ENCODE results near the gene IKZF1.

The IKZF1 gene

GRCh38 chr7:50330696-50331095, 26.2 kb downstream of the IKZF1 start:
- TF ChIP-seq YY1 (IDR thresholded peaks at IDR 0.05; ENCODE audit: insufficient read depth, insufficient read length) (no peak), ZNF274 (IDR thresholded peaks at IDR 0.05; ENCODE audit: low read depth, low read length) (no peak), SUZ12 (IDR thresholded peaks at IDR 0.05; ENCODE audit: extremely low read depth, insufficient read depth, insufficient read length) (no peak)
- Histone ChIP-seq H3K36me3 (ENCODE audit: insufficient read depth, insufficient read length, low read length) (no peaks in the 10 kb centered on the region), H3K9ac (ENCODE audit: insufficient read length, low read depth) (no peak overlapping the region), H3K27me3 (ENCODE audit: insufficient read depth, insufficient read length) (no peaks in the 10 kb centered on the region), H3K4me1 (ENCODE audit: insufficient read depth, insufficient read length) (peaks cover 3% of the 10 kb centered on the region), H3K9me3 (ENCODE audit: insufficient read depth, low read length) (no peaks in the 10 kb centered on the region), H3K4me3 (ENCODE audit: insufficient read length, low read depth) (no peak overlapping the region)
- no peak for DNase-seq (ENCODE audit: low read depth, low spot score)

- no peak overlapping the region for H3K9ac ChIP-seq (ENCODE audit: insufficient read length, low read depth)
- peaks cover 5% of the 10 kb centered on the region for H3K4me1 ChIP-seq (ENCODE audit: insufficient read depth, insufficient read length)
- H3K4me3 ChIP-seq (ENCODE audit: insufficient read length, low read depth), result no peak overlapping the region
- no peaks in the 10 kb centered on the region for H3K27me3 ChIP-seq (ENCODE audit: insufficient read depth, insufficient read length)
- H3K9me3 ChIP-seq (ENCODE audit: insufficient read depth, low read length), result no peaks in the 10 kb centered on the region
- no peak for DNase-seq (ENCODE audit: low read depth, low spot score)
- H3K36me3 ChIP-seq (ENCODE audit: insufficient read depth, insufficient read length, low read length), result no peaks in the 10 kb centered on the region
- TF ChIP-seq ZNF274 (IDR thresholded peaks at IDR 0.05; ENCODE audit: low read depth, low read length) (no peak), YY1 (IDR thresholded peaks at IDR 0.05; ENCODE audit: insufficient read depth, insufficient read length) (no peak), SUZ12 (IDR thresholded peaks at IDR 0.05; ENCODE audit: extremely low read depth, insufficient read depth, insufficient read length) (no peak)
Observed at GRCh38 chr7:50331564-50332208, 27.2 kb downstream of the IKZF1 start.

GRCh38 chr7:50332241-50333165, 28.0 kb downstream of the IKZF1 start:
- H3K27me3 ChIP-seq (ENCODE audit: insufficient read depth, insufficient read length), result no peaks in the 10 kb centered on the region
- TF ChIP-seq ZNF274 (IDR thresholded peaks at IDR 0.05; ENCODE audit: low read depth, low read length), result no peak
- no peak for TF ChIP-seq YY1 (IDR thresholded peaks at IDR 0.05; ENCODE audit: insufficient read depth, insufficient read length)
- TF ChIP-seq SUZ12 (IDR thresholded peaks at IDR 0.05; ENCODE audit: extremely low read depth, insufficient read depth, insufficient read length), result no peak
- H3K9me3 ChIP-seq (ENCODE audit: insufficient read depth, low read length), result no peaks in the 10 kb centered on the region
- no peak overlapping the region for H3K9ac ChIP-seq (ENCODE audit: insufficient read length, low read depth)
- no peak overlapping the region for H3K4me3 ChIP-seq (ENCODE audit: insufficient read length, low read depth)
- H3K36me3 ChIP-seq (ENCODE audit: insufficient read depth, insufficient read length, low read length), result no peaks in the 10 kb centered on the region
- DNase-seq (ENCODE audit: low read depth, low spot score), result no peak
- H3K4me1 ChIP-seq (ENCODE audit: insufficient read depth, insufficient read length), result peaks cover 7% of the 10 kb centered on the region

GRCh38 chr7:50333221-50333651, 28.7 kb downstream of the IKZF1 start:
- Histone ChIP-seq H3K9me3 (ENCODE audit: insufficient read depth, low read length) (no peaks in the 10 kb centered on the region), H3K4me3 (ENCODE audit: insufficient read length, low read depth) (no peak overlapping the region), H3K4me1 (ENCODE audit: insufficient read depth, insufficient read length) (peaks cover 7% of the 10 kb centered on the region), H3K36me3 (ENCODE audit: insufficient read depth, insufficient read length, low read length) (no peaks in the 10 kb centered on the region), H3K9ac (ENCODE audit: insufficient read length, low read depth) (no peak overlapping the region), H3K27me3 (ENCODE audit: insufficient read depth, insufficient read length) (no peaks in the 10 kb centered on the region)
- DNase-seq (ENCODE audit: low read depth, low spot score), result no peak
- TF ChIP-seq SUZ12 (IDR thresholded peaks at IDR 0.05; ENCODE audit: extremely low read depth, insufficient read depth, insufficient read length) (no peak), YY1 (IDR thresholded peaks at IDR 0.05; ENCODE audit: insufficient read depth, insufficient read length) (no peak), ZNF274 (IDR thresholded peaks at IDR 0.05; ENCODE audit: low read depth, low read length) (no peak)

- Histone ChIP-seq H3K27me3 (ENCODE audit: insufficient read depth, insufficient read length) (no peaks in the 10 kb centered on the region), H3K36me3 (ENCODE audit: insufficient read depth, insufficient read length, low read length) (no peaks in the 10 kb centered on the region), H3K4me1 (ENCODE audit: insufficient read depth, insufficient read length) (peaks cover 7% of the 10 kb centered on the region), H3K9ac (ENCODE audit: insufficient read length, low read depth) (no peak overlapping the region), H3K4me3 (ENCODE audit: insufficient read length, low read depth) (no peak overlapping the region), H3K9me3 (ENCODE audit: insufficient read depth, low read length) (no peaks in the 10 kb centered on the region)
- TF ChIP-seq SUZ12 (IDR thresholded peaks at IDR 0.05; ENCODE audit: extremely low read depth, insufficient read depth, insufficient read length) (no peak), ZNF274 (IDR thresholded peaks at IDR 0.05; ENCODE audit: low read depth, low read length) (no peak), YY1 (IDR thresholded peaks at IDR 0.05; ENCODE audit: insufficient read depth, insufficient read length) (no peak)
- no peak for DNase-seq (ENCODE audit: low read depth, low spot score)
Observed at GRCh38 chr7:50334341-50334994, 30.0 kb downstream of the IKZF1 start.

- no peak for TF ChIP-seq ZNF274 (IDR thresholded peaks at IDR 0.05; ENCODE audit: low read depth, low read length)
- no peak for TF ChIP-seq SUZ12 (IDR thresholded peaks at IDR 0.05; ENCODE audit: extremely low read depth, insufficient read depth, insufficient read length)
- TF ChIP-seq YY1 (IDR thresholded peaks at IDR 0.05; ENCODE audit: insufficient read depth, insufficient read length), result no peak
- peaks cover 10% of the 10 kb centered on the region for H3K4me1 ChIP-seq (ENCODE audit: insufficient read depth, insufficient read length)
- no peak overlapping the region for H3K9ac ChIP-seq (ENCODE audit: insufficient read length, low read depth)
- H3K27me3 ChIP-seq (ENCODE audit: insufficient read depth, insufficient read length), result no peaks in the 10 kb centered on the region
- DNase-seq (ENCODE audit: low read depth, low spot score), result no peak
- no peak overlapping the region for H3K4me3 ChIP-seq (ENCODE audit: insufficient read length, low read depth)
- H3K36me3 ChIP-seq (ENCODE audit: insufficient read depth, insufficient read length, low read length), result no peaks in the 10 kb centered on the region
- no peaks in the 10 kb centered on the region for H3K9me3 ChIP-seq (ENCODE audit: insufficient read depth, low read length)
Observed at GRCh38 chr7:50335230-50335794, 30.8 kb downstream of the IKZF1 start.
